ENCODE measurements around the gene RILPL1.

The RILPL1 gene

DNA sequence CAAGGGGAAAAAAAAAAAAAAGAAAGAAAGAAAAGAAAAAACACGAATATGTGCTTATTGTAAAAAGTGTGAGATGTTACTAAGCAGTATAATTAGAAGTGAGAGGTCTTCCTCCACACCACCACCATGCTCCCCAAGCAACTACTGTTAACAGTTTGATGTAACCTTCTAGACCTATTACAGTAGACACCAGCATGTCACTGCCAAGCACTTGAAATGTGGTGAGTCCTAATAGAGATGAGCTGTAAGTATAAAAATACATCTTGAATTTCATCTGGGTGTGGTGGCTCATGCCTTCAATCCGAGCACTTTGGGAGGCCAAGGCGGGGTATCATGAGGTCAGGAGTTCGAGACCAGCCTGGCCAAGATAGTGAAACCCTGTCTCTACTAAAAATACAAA is 83.7 kb downstream of the RILPL1 start:
- DNase-seq (ENCODE audit: low spot score), result no peak
- TF ChIP-seq, protein P1, sequence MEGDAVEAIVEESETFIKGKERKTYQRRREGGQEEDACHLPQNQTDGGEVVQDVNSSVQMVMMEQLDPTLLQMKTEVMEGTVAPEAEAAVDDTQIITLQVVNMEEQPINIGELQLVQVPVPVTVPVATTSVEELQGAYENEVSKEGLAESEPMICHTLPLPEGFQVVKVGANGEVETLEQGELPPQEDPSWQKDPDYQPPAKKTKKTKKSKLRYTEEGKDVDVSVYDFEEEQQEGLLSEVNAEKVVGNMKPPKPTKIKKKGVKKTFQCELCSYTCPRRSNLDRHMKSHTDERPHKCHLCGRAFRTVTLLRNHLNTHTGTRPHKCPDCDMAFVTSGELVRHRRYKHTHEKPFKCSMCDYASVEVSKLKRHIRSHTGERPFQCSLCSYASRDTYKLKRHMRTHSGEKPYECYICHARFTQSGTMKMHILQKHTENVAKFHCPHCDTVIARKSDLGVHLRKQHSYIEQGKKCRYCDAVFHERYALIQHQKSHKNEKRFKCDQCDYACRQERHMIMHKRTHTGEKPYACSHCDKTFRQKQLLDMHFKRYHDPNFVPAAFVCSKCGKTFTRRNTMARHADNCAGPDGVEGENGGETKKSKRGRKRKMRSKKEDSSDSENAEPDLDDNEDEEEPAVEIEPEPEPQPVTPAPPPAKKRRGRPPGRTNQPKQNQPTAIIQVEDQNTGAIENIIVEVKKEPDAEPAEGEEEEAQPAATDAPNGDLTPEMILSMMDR (IDR thresholded peaks at IDR 0.05; ENCODE audit: borderline replicate concordance, control extremely low read depth, extremely low read depth, insufficient read depth, missing control alignments), result no peak
- in situ Hi-C loops (cut with MboI; ENCODE audit: low sequenced_read_pairs, unreplicated experiment), result no loop called here

DNA sequence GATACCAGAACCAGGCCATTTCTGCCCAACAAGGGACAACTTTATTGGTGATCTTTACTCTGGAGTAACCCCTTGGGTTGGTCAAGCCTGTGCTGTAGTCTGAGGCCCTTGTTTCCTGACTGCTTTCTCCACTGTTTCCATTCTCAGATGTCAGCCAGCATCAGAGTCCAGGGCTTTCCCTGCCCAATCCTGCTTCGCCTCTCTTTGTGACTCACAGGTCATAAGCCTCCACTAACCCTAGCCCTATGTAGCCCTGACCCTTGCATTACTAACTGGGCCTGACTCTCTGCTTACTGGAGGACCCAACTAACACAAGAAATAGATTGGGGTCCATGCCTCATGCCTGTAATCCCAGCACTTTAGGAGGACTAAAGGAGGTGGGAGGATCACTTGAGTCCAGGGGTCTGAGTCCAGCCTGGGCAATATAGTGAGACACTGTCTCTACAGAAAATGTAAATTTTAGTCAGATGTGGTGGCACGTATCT is 84.2 kb downstream of the RILPL1 start:
- DNase-seq (ENCODE audit: low spot score), result no peak
- TF ChIP-seq, protein P1 (IDR thresholded peaks at IDR 0.05; ENCODE audit: borderline replicate concordance, control extremely low read depth, extremely low read depth, insufficient read depth, missing control alignments), result no peak
- in situ Hi-C loops (cut with MboI; ENCODE audit: low sequenced_read_pairs, unreplicated experiment), result no loop called here

DNA sequence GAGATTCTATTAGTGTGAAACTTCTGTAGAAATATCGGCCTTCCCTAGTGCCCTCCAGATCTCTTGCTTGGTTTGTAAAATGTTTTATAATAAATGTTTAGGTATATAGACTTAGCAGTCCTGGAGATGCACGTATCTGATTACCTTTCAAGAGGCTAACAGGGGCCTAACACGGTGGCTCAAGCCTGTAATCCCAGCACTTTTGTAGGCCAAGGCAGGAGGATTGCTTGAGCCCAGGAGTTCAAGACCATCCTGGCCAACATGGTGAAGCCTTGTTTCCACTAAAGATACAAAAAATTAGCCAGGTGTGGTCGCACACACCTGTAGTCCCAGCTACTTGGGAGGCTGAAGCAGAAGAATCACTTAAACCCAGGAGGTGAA is 87.2 kb downstream of the RILPL1 start:
- TF ChIP-seq, protein P1 (IDR thresholded peaks at IDR 0.05; ENCODE audit: borderline replicate concordance, control extremely low read depth, extremely low read depth, insufficient read depth, missing control alignments), result no peak
- DNase-seq (ENCODE audit: low spot score), result no peak
- in situ Hi-C loops (cut with MboI; ENCODE audit: low sequenced_read_pairs, unreplicated experiment), result no loop called here

DNA sequence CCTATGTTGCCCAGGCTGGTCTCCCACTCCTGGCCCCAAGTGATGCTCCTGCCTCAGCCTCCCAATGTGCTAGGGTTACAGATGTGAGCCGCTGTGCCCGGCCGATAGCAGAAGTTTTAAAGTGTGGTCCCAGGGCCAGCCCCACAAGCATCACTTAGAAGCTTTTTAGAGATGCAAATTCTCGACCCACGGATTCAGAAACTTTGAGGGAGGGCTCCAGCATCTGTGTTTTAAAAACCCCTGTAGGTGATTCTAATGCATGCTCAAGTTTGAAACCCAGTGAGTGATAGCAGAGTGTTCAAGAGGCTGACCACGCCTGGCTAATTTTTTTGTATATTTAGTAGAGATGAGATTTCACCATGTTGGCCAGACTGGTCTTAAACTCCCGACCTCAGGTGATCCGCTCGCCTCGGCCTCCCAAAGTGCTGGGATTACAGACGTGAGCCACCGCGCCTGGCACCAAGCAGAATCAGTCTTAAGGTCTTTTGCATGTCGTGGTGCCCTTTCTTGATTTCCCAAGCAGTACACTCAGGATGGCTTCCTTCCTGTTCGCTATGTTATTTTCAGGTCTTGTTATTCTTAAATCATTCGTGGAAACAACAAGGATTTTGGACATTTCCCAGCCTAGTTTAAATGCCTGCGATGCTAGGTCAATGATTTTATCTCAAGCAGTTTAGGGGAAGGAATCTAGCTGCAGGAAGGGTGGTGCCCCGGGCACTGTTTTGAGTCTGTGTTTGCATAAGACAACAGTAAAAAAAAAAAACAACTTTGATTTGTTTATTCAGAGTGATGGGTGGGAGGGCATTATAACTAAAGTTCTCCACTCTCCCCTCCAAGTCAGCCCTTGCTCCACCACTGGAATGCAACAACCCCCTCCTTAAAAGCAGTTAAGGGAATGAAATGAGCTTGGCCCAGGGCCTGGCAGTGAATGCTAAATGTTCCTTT is 87.9 kb downstream of the RILPL1 start:
- in situ Hi-C loops (cut with MboI; ENCODE audit: low sequenced_read_pairs, unreplicated experiment), result no loop called here

DNA sequence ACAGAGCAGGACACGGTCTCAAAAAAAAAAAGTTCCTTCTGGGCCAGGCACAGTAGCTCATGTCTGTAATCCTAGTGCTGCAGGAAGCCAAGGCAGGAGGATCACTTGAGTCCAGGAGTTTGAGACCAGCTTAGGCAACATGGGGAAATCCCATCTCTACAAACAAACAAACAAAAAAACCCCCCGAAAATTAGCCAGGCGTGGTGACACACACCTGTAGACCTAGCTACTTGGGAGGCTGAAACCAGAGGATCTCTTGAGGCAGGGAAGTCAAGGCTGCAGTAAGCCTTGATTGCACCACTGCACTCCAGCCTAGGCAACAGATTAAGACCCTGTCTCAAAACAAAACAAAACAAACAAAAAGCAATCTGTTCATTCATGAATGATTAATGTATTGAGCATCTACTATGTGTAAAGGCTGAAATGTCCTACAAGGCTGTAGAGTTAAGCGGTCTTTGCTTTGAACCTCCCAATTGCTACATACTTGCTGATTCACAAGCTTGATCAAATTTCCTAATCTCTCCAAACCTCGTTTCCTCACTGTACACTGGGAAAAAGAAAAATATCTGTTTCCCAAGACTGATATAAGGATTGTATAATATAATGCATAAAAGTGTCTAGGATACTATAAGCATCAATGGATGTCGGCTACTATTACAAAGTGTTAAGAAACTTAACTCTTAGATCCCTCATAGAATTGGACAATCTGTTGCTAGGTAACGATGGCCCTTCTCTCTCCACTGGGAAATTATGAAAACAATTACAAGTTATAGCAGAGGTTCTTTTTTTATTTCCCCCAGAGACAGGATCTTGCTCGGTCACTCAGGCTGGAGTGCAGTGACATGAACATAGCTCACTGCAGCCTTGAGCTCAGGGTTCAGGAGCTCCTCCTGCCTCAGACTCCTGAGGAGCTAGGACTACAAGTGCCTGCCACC is 89.2 kb downstream of the RILPL1 start:
- in situ Hi-C loops (cut with MboI; ENCODE audit: low sequenced_read_pairs, unreplicated experiment), result no loop called here
- DNase-seq (ENCODE audit: low spot score), result no peak
- TF ChIP-seq, protein P1 (IDR thresholded peaks at IDR 0.05; ENCODE audit: borderline replicate concordance, control extremely low read depth, extremely low read depth, insufficient read depth, missing control alignments), result no peak

More for the DNA sequence above, 87.9 kb downstream of the RILPL1 start:
- TF ChIP-seq, protein P1 (IDR thresholded peaks at IDR 0.05; ENCODE audit: borderline replicate concordance, control extremely low read depth, extremely low read depth, insufficient read depth, missing control alignments), result no peak
- DNase-seq (ENCODE audit: low spot score), result no peak

DNA sequence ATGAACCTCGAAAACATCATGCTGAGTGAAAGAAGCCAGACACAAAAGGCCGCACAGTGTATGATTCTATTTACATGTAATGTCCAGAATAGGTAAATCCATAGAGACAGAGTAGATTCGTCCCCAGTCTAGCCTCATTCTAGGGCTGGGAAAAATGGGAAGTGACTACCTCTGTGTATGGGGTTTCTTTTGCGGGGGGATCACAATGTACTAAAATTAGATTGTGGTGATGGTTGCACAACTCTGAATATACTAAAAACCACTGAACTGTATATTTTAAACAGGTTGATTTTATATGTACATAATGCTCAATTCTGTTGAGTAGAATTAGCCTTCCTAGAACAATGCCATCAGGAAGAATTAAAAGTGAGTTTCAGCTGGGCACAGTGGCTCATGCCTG is 90.7 kb downstream of the RILPL1 start:
- DNase-seq (ENCODE audit: low spot score), result no peak
- in situ Hi-C loops (cut with MboI; ENCODE audit: low sequenced_read_pairs, unreplicated experiment), result no loop called here

More for the DNA sequence above, 90.7 kb downstream of the RILPL1 start:
- TF ChIP-seq, protein P1 (IDR thresholded peaks at IDR 0.05; ENCODE audit: borderline replicate concordance, control extremely low read depth, extremely low read depth, insufficient read depth, missing control alignments), result no peak

Measured in GM13976 (cell line).